ENCODE measurements around the gene PIWIL4. TPM values are rescaled to one million over a fixed set of nuclear protein-coding genes. Genes with fewer than 3 reads are reported as not detected.

Gene PIWIL4
- polyA plus RNA-seq, 1 of the 3 experiments (the other 2 are of a cell fraction), result 1.7 TPM

DNA sequence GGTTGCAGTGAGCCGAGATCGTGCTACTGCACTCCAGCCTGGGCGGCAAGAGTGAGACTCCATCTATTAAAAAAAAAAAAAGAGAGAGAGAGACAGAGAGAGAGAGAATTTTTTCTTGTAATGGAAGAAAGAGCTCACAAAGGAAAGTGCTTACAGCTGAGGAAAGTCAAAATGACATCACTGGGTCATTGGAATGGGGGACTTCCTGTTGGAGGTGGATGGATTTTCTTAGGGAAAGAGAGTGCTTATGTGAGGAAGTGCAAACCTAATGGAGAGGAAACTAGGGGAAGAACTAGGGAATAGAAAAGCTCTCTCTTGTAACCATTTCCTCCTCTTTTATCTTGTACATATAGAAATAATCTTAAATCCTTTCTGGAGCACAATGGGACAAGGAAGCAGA lies 6.3 kb upstream of the PIWIL4 start:
- POLR2A ChIA-PET, result interaction anchor here (0.6 kb wide), 1 partner anchor 408 kb away, joined by 4 read pairs; no protein-coding TSS in a partner anchor

More for the DNA sequence above, 6.3 kb upstream of the PIWIL4 start:
- peaks cover 0 to 41% of the 10 kb centered on the region in 2 experiments; a peak in 3 of 4 replicates for H3K4me1 ChIP-seq (ENCODE audit: control insufficient read depth in 1 of 2, insufficient read depth in 2 of 2, low read depth in 1 of 2, low read length in 1 of 2)
- H2AFZ ChIP-seq (ENCODE audit: low read depth), result no peak overlapping the region
- TF ChIP-seq YY1 (IDR thresholded peaks at IDR 0.05; ENCODE audit: low read depth) (no peak), TCF12 (IDR thresholded peaks at IDR 0.05) (no peak), RCOR1 (IDR thresholded peaks at IDR 0.05; ENCODE audit: low read length) (no peak), NFIC (IDR thresholded peaks at IDR 0.05; ENCODE audit: borderline replicate concordance) (no peak), MXI1 (IDR thresholded peaks at IDR 0.05; ENCODE audit: low read depth, low read length) (no peak), FOXM1 (IDR thresholded peaks at IDR 0.05; ENCODE audit: low read depth) (no peak), TAF1 (IDR thresholded peaks at IDR 0.05; ENCODE audit: borderline replicate concordance, low read depth, low read length) (no peak), ELF1 (IDR thresholded peaks at IDR 0.05) (no peak), NRF1 (IDR thresholded peaks at IDR 0.05; ENCODE audit: low read depth, low read length) (no peak), SIN3A (IDR thresholded peaks at IDR 0.05; ENCODE audit: borderline replicate concordance, low read depth, low read length) (no peak), JUND (IDR thresholded peaks at IDR 0.05) (no peak)
- TF ChIP-seq, protein P1, sequence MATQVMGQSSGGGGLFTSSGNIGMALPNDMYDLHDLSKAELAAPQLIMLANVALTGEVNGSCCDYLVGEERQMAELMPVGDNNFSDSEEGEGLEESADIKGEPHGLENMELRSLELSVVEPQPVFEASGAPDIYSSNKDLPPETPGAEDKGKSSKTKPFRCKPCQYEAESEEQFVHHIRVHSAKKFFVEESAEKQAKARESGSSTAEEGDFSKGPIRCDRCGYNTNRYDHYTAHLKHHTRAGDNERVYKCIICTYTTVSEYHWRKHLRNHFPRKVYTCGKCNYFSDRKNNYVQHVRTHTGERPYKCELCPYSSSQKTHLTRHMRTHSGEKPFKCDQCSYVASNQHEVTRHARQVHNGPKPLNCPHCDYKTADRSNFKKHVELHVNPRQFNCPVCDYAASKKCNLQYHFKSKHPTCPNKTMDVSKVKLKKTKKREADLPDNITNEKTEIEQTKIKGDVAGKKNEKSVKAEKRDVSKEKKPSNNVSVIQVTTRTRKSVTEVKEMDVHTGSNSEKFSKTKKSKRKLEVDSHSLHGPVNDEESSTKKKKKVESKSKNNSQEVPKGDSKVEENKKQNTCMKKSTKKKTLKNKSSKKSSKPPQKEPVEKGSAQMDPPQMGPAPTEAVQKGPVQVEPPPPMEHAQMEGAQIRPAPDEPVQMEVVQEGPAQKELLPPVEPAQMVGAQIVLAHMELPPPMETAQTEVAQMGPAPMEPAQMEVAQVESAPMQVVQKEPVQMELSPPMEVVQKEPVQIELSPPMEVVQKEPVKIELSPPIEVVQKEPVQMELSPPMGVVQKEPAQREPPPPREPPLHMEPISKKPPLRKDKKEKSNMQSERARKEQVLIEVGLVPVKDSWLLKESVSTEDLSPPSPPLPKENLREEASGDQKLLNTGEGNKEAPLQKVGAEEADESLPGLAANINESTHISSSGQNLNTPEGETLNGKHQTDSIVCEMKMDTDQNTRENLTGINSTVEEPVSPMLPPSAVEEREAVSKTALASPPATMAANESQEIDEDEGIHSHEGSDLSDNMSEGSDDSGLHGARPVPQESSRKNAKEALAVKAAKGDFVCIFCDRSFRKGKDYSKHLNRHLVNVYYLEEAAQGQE (IDR thresholded peaks at IDR 0.05; ENCODE audit: low read depth, low read length), result no peak
- TF ChIP-seq, protein P2, sequence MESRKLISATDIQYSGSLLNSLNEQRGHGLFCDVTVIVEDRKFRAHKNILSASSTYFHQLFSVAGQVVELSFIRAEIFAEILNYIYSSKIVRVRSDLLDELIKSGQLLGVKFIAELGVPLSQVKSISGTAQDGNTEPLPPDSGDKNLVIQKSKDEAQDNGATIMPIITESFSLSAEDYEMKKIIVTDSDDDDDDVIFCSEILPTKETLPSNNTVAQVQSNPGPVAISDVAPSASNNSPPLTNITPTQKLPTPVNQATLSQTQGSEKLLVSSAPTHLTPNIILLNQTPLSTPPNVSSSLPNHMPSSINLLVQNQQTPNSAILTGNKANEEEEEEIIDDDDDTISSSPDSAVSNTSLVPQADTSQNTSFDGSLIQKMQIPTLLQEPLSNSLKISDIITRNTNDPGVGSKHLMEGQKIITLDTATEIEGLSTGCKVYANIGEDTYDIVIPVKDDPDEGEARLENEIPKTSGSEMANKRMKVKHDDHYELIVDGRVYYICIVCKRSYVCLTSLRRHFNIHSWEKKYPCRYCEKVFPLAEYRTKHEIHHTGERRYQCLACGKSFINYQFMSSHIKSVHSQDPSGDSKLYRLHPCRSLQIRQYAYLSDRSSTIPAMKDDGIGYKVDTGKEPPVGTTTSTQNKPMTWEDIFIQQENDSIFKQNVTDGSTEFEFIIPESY (IDR thresholded peaks at IDR 0.05; ENCODE audit: borderline replicate concordance, low read depth), result no peak
- TF ChIP-seq, protein P3, sequence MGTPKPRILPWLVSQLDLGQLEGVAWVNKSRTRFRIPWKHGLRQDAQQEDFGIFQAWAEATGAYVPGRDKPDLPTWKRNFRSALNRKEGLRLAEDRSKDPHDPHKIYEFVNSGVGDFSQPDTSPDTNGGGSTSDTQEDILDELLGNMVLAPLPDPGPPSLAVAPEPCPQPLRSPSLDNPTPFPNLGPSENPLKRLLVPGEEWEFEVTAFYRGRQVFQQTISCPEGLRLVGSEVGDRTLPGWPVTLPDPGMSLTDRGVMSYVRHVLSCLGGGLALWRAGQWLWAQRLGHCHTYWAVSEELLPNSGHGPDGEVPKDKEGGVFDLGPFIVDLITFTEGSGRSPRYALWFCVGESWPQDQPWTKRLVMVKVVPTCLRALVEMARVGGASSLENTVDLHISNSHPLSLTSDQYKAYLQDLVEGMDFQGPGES (IDR thresholded peaks at IDR 0.05; ENCODE audit: low read depth, low read length), result no peak
- TF ChIP-seq, protein P4, sequence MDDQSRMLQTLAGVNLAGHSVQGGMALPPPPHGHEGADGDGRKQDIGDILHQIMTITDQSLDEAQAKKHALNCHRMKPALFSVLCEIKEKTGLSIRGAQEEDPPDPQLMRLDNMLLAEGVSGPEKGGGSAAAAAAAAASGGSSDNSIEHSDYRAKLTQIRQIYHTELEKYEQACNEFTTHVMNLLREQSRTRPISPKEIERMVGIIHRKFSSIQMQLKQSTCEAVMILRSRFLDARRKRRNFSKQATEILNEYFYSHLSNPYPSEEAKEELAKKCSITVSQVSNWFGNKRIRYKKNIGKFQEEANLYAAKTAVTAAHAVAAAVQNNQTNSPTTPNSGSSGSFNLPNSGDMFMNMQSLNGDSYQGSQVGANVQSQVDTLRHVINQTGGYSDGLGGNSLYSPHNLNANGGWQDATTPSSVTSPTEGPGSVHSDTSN (IDR thresholded peaks at IDR 0.05), result no peak
- TF ChIP-seq, protein P5, sequence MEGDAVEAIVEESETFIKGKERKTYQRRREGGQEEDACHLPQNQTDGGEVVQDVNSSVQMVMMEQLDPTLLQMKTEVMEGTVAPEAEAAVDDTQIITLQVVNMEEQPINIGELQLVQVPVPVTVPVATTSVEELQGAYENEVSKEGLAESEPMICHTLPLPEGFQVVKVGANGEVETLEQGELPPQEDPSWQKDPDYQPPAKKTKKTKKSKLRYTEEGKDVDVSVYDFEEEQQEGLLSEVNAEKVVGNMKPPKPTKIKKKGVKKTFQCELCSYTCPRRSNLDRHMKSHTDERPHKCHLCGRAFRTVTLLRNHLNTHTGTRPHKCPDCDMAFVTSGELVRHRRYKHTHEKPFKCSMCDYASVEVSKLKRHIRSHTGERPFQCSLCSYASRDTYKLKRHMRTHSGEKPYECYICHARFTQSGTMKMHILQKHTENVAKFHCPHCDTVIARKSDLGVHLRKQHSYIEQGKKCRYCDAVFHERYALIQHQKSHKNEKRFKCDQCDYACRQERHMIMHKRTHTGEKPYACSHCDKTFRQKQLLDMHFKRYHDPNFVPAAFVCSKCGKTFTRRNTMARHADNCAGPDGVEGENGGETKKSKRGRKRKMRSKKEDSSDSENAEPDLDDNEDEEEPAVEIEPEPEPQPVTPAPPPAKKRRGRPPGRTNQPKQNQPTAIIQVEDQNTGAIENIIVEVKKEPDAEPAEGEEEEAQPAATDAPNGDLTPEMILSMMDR (IDR thresholded peaks at IDR 0.05), result no peak
- H3K9me2 ChIP-seq, result no peaks in the 10 kb centered on the region
- H3K9ac ChIP-seq, result no peak overlapping the region
- 95% methylated on average over 3 of the region's 3 CpGs for whole genome bisulfite sequencing (ENCODE audit: low lambda C conversion rate)
- no peaks in the 10 kb centered on the region for H3K36me3 ChIP-seq (replicated peaks in 1 of 2; ENCODE audit: control insufficient read depth in 1 of 2, insufficient read depth in 2 of 2, low read length in 1 of 2)
- no peaks in the 10 kb centered on the region for H3K27me3 ChIP-seq (ENCODE audit: insufficient read depth)
- H3K27ac ChIP-seq (ENCODE audit: low read depth in 2 of 2, low read length in 1 of 2), result no peak overlapping the region
- H3F3A ChIP-seq (replicated peaks; ENCODE audit: insufficient read depth), result peaks cover 28% of the 10 kb centered on the region
- no peaks in the 10 kb centered on the region for H3K79me2 ChIP-seq (ENCODE audit: insufficient read depth)
- no peaks in the 10 kb centered on the region for H3K9me3 ChIP-seq
- no peaks in the 10 kb centered on the region for H4K20me1 ChIP-seq (ENCODE audit: insufficient read depth)
- DNase-seq, result no peak
- CTCF ChIA-PET, result interaction anchor here (1.1 kb wide), 1 partner anchor 41 kb away, joined by 3 read pairs; no protein-coding TSS in a partner anchor
- H3K4me3 ChIP-seq (ENCODE audit: low read depth in 2 of 2, low read length in 1 of 2), result no peak overlapping the region
- no peak overlapping the region for H3K4me2 ChIP-seq

All from SK-N-SH (cell line).